Stimulated activated naive CD8-positive, alpha-beta T cell treated with anti-CD3 and anti-CD28 coated beads, Interleukin-15, Interleukin-2, amounts not matched to agents 100 U/mL and 50 U/mL, for 24 hours (primary cell): ENCODE data around the gene FTL.
A peak's percentile ranks its signal among the peaks of the same experiment; 100 is the strongest.

Source experiments
- ATAC-seq: fragments of 150-1000 bp; cut with Tn5 transposase; one replicate; pipeline ENCODE4 v1.10.0; 2021
- DNase-seq: peaks from one replicate; pipeline ENCODE4 v3.0.0; 2021

The FTL gene

GRCh38 chr19:48992581-48993174 lies 27.6 kb downstream of the FTL start:
- peak; percentile 31 for DNase-seq

GRCh38 chr19:48993175-48994034 lies 28.3 kb downstream of the FTL start, which contains the start of the genes GYS1 and RUVBL2:
Gene GYS1, minus strand, starts transcription at chr19:48993309. Its CDS starts 197 bp downstream, at chr19:48993112.
Gene RUVBL2, plus strand, starts transcription at chr19:48993887. Its CDS starts 25 bp downstream, at chr19:48993912.
- DNase-seq = peak; percentile 100
- ATAC-seq = peak; percentile 95

More at GRCh38 chr19:48992581-48993174, 27.6 kb downstream of the FTL start:
- ATAC-seq = no peak

GRCh38 chr19:48994035-48994386 lies 28.9 kb downstream of the FTL start:
- DNase-seq = no peak
- no peak for ATAC-seq

- DNase-seq (peak; percentile 75), ATAC-seq (no peak)
These were observed 32.9 kb downstream of the FTL start for GRCh38 chr19:48997972-48998371.

GRCh38 chr19:48999481-49000325 lies 34.6 kb downstream of the FTL start:
- ATAC-seq (peak; percentile 77), DNase-seq (peak; percentile 73)

- DNase-seq (no peak), ATAC-seq (no peak)
These were observed 39.0 kb downstream of the FTL start for GRCh38 chr19:49004133-49004532.

GRCh38 chr19:49004964-49005614 lies 40.0 kb downstream of the FTL start:
- DNase-seq (no peak), ATAC-seq (no peak)

GRCh38 chr19:49006905-49007304 lies 41.8 kb downstream of the FTL start:
- ATAC-seq (no peak), DNase-seq (no peak)

- no peak for ATAC-seq
- DNase-seq = no peak
These were observed 44.7 kb downstream of the FTL start for GRCh38 chr19:49009828-49010227.

- ATAC-seq (no peak), DNase-seq (no peak)
These were observed 45.3 kb downstream of the FTL start for GRCh38 chr19:49010453-49010852.

- ATAC-seq = no peak
- no peak for DNase-seq
These were observed 46.1 kb downstream of the FTL start for GRCh38 chr19:49011194-49011593.

- no peak for ATAC-seq
- DNase-seq = no peak
These were observed 49.2 kb downstream of the FTL start for GRCh38 chr19:49014123-49014869.

GRCh38 chr19:49014870-49015255 lies 49.8 kb downstream of the FTL start:
- no peak for DNase-seq
- no peak for ATAC-seq

- DNase-seq = no peak
These were observed 51.1 kb downstream of the FTL start for GRCh38 chr19:49016067-49016839.

More at GRCh38 chr19:49016067-49016839, 51.1 kb downstream of the FTL start:
- ATAC-seq = no peak
